Fibroblast of pulmonary artery (primary cell): ENCODE data around the gene XYLT1.

ENCODE experiments used
- DNase-seq: peaks from one replicate; pipeline ENCODE4 v3.0.0-alpha.2; 2010; ENCODE audit warnings: low read depth
- H3K4me3 ChIP-seq: replicated peaks from 2 replicates; pipeline ENCODE4 v1.5.1; 2011; ENCODE audit warnings: low read depth, mild to moderate bottlenecking, control low read depth, low read length, moderate library complexity
- CTCF ChIP-seq: IDR thresholded peaks from 2 replicates; pipeline ENCODE4 v1.5.1; 2011; ENCODE audit warnings: mild to moderate bottlenecking, control low read depth, low read length, inconsistent platforms; ENCODE audit errors: missing control alignments

XYLT1 gene

GRCh38 chr16:17291289-17291688 lies 179.5 kb downstream of the XYLT1 start:
- TF ChIP-seq CTCF: no peak
- DNase-seq: no peak
- H3K4me3 ChIP-seq: no peak overlapping the region

- TF ChIP-seq CTCF: no peak
- no peak overlapping the region for H3K4me3 ChIP-seq
- no peak for DNase-seq
These were observed 180.8 kb downstream of the XYLT1 start for GRCh38 chr16:17289674-17290635.

GRCh38 chr16:17289050-17289449 lies 181.7 kb downstream of the XYLT1 start:
- no peak overlapping the region for H3K4me3 ChIP-seq
- no peak for TF ChIP-seq CTCF
- no peak for DNase-seq

GRCh38 chr16:17287166-17287800 lies 183.5 kb downstream of the XYLT1 start:
- no peak for DNase-seq
- no peak for TF ChIP-seq CTCF
- H3K4me3 ChIP-seq: no peak overlapping the region

GRCh38 chr16:17286443-17286842 lies 184.3 kb downstream of the XYLT1 start:
- DNase-seq: no peak
- TF ChIP-seq CTCF: no peak

GRCh38 chr16:17283016-17283415 lies 187.7 kb downstream of the XYLT1 start:
- H3K4me3 ChIP-seq: no peak overlapping the region
- TF ChIP-seq CTCF: no peak
- DNase-seq: no peak

More at GRCh38 chr16:17286443-17286842, 184.3 kb downstream of the XYLT1 start:
- H3K4me3 ChIP-seq: no peak overlapping the region
